ENCODE measurements around the gene NINJ2.
"Not testable (repeated sequence)": the region's sequence is repeated elsewhere in the genome, so short reads cannot be mapped to it uniquely, and the experiment has no call there.

DNA sequence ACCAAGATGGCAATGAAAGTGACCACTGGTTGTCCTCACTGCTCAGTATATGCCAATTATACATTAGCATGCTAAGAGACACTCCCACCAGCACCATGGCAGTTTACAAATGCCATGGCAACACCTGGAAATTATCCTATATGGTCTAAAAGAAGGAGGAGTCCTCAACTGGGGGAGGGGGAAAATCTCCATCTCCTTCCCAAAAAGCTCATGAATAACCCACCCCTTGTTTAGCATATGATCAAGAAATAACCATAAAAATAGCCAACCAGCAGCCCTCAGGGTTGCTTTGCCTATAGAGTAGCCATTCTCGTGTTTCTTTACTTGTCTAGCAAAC lies 34.5 kb downstream of the NINJ2 start:
- not testable (repeated sequence) for TF ChIP-seq CTCF (conservative IDR thresholded peaks at IDR 0.05; ENCODE audit: low read length); EZH2phosphoT487 (IDR thresholded peaks at IDR 0.05; ENCODE audit: borderline replicate concordance)
